GM10266 (cell line): Measurements from ENCODE around the gene GABRP.
A peak's percentile ranks its signal among the peaks of the same experiment; 100 is the strongest.

Experiments
- DNase-seq: peaks from one replicate; pipeline ENCODE4 v3.0.0; 2012; ENCODE audit errors: extremely low spot score
- TF ChIP-seq, protein P1 (sequence below): IDR thresholded peaks from 2 replicates; pipeline ENCODE4 v1.5.1; 2012; ENCODE audit warnings: mild to moderate bottlenecking, low read depth; ENCODE audit not compliant: control insufficient read depth, insufficient read depth; ENCODE audit errors: missing control alignments

Gene GABRP

DNA sequence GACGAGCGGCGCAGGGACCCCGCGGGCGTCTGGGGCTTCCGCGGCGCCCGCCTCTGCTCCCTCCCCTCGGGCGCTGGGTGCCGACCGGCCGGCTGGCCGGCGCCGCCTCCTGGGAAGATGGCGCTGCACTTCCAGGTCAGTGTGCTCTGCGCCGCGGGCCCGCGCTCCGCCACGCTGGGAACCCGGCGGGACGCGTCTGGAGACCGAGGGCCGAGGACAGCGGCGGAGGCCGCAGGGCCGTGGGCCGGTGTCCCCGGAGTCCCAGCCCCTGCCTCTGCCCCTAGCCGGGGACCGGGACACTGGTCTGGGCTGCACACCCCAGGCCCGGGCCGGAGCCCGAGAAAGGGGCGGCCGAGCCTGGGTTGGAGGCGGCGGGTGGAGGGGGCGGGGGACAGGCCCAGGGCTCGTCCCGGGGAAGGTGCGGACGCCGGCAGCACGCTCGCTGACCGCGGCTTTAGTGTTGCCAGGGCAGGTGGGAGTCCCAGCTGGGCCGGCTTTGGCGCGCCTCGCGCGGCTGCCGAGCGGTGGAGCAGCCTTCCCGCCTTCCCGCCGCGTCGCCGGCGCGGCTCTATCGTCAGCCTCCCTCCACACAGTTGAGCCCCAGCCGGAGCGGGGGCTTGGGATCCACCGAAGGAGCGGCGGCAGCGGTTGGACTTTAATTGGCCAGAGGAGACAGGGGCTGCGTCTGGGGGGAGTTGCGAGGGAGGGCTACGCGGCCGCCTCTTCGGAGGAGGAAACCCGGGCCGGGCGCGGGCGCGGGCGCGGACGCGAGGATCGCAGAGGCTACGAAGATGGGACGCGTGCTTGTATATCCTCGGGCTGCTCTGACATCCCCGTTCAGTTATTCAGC lies 78.6 kb downstream of the GABRP start, which contains the start of gene RANBP17:
Gene RANBP17, plus strand, starts transcription at position 102 of the 850 bp plus-strand sequence.
- DNase-seq: peak; percentile 21
- TF ChIP-seq, protein P1, sequence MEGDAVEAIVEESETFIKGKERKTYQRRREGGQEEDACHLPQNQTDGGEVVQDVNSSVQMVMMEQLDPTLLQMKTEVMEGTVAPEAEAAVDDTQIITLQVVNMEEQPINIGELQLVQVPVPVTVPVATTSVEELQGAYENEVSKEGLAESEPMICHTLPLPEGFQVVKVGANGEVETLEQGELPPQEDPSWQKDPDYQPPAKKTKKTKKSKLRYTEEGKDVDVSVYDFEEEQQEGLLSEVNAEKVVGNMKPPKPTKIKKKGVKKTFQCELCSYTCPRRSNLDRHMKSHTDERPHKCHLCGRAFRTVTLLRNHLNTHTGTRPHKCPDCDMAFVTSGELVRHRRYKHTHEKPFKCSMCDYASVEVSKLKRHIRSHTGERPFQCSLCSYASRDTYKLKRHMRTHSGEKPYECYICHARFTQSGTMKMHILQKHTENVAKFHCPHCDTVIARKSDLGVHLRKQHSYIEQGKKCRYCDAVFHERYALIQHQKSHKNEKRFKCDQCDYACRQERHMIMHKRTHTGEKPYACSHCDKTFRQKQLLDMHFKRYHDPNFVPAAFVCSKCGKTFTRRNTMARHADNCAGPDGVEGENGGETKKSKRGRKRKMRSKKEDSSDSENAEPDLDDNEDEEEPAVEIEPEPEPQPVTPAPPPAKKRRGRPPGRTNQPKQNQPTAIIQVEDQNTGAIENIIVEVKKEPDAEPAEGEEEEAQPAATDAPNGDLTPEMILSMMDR: no peak

GRCh38 chr5:170863646-170864045 lies 80.1 kb downstream of the GABRP start:
- no peak for DNase-seq
- TF ChIP-seq, protein P1: no peak
